ENCODE results near the gene MINDY4. TPM values are rescaled to one million over a fixed set of nuclear protein-coding genes. Genes with fewer than 3 reads are reported as not detected.

The MINDY4 gene
- total RNA-seq, 1 experiment from 2014 or later, result 1.8 TPM

DNA sequence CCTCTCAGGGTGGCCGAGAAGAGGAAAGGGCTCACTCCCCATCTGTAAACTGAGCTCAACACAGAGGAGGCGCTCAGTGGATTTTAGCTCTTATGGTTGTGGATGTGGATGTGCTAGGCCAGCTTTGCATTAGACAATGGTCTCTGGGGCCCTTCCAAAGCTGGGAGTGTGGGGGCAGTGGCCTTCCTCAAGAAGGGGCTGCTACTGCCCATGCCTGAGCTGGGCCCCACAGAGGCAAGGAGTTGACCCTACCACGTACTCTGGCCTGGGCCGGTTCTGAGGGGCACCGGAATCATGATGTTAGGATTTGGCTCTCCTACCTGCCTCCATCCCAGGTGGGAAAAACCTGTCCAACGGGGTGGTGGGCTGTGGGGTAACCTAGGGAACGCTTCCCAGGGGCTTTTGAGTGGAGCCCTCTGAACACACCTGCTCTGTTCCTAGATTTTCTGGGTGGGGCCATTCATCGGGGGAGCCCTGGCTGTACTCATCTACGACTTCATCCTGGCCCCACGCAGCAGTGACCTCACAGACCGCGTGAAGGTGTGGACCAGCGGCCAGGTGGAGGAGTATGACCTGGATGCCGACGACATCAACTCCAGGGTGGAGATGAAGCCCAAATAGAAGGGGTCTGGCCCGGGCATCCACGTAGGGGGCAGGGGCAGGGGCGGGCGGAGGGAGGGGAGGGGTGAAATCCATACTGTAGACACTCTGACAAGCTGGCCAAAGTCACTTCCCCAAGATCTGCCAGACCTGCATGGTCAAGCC is 152.0 kb downstream of the MINDY4 start (continued):
- TF ChIP-seq SMAD4 (CRISPR knock-in tag; IDR thresholded peaks at IDR 0.05), result no peak
- TF ChIP-seq ZNF219 (CRISPR knock-in tag; IDR thresholded peaks at IDR 0.05; ENCODE audit: borderline replicate concordance), result no peak
- TF ChIP-seq, protein P1, sequence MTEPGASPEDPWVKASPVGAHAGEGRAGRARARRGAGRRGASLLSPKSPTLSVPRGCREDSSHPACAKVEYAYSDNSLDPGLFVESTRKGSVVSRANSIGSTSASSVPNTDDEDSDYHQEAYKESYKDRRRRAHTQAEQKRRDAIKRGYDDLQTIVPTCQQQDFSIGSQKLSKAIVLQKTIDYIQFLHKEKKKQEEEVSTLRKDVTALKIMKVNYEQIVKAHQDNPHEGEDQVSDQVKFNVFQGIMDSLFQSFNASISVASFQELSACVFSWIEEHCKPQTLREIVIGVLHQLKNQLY (CRISPR knock-in tag; IDR thresholded peaks at IDR 0.05), result no peak
- TF ChIP-seq, protein P2, sequence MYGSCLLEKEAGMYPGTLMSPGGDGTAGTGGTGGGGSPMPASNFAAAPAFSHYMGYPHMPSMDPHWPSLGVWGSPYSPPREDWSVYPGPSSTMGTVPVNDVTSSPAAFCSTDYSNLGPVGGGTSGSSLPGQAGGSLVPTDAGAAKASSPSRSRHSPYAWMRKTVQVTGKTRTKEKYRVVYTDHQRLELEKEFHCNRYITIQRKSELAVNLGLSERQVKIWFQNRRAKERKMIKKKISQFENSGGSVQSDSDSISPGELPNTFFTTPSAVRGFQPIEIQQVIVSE (CRISPR knock-in tag; IDR thresholded peaks at IDR 0.05; ENCODE audit: borderline replicate concordance), result no peak

DNA sequence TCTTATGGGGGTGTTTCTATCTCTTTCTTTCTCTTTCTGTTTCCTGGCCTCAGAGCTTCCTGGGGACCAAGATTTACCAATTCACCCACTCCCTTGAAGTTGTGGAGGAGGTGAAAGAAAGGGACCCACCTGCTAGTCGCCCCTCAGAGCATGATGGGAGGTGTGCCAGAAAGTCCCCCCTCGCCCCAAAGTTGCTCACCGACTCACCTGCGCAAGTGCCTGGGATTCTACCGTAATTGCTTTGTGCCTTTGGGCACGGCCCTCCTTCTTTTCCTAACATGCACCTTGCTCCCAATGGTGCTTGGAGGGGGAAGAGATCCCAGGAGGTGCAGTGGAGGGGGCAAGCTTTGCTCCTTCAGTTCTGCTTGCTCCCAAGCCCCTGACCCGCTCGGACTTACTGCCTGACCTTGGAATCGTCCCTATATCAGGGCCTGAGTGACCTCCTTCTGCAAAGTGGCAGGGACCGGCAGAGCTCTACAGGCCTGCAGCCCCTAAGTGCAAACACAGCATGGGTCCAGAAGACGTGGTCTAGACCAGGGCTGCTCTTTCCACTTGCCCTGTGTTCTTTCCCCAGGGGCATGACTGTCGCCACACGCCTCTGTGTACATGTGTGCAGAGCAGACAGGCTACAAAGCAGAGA is 152.7 kb downstream of the MINDY4 start:
- H3K4me3 Mint-ChIP-seq, result no peak overlapping the region
- no peaks in the 10 kb centered on the region for H3K27me3 Mint-ChIP-seq (ENCODE audit: low read depth)
- peak; percentile 3 for DNase-seq (ENCODE audit: low spot score)
- no peak for ATAC-seq
- no peaks in the 10 kb centered on the region for H3K36me3 Mint-ChIP-seq
- no peaks in the 10 kb centered on the region for H3K4me1 Mint-ChIP-seq
- peaks cover 13% of the 10 kb centered on the region for H3K9me3 Mint-ChIP-seq
- TF ChIP-seq, protein P3, sequence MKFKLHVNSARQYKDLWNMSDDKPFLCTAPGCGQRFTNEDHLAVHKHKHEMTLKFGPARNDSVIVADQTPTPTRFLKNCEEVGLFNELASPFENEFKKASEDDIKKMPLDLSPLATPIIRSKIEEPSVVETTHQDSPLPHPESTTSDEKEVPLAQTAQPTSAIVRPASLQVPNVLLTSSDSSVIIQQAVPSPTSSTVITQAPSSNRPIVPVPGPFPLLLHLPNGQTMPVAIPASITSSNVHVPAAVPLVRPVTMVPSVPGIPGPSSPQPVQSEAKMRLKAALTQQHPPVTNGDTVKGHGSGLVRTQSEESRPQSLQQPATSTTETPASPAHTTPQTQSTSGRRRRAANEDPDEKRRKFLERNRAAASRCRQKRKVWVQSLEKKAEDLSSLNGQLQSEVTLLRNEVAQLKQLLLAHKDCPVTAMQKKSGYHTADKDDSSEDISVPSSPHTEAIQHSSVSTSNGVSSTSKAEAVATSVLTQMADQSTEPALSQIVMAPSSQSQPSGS (CRISPR knock-in tag; IDR thresholded peaks at IDR 0.05; ENCODE audit: borderline replicate concordance, low read depth), result no peak
- TF ChIP-seq, protein P4, sequence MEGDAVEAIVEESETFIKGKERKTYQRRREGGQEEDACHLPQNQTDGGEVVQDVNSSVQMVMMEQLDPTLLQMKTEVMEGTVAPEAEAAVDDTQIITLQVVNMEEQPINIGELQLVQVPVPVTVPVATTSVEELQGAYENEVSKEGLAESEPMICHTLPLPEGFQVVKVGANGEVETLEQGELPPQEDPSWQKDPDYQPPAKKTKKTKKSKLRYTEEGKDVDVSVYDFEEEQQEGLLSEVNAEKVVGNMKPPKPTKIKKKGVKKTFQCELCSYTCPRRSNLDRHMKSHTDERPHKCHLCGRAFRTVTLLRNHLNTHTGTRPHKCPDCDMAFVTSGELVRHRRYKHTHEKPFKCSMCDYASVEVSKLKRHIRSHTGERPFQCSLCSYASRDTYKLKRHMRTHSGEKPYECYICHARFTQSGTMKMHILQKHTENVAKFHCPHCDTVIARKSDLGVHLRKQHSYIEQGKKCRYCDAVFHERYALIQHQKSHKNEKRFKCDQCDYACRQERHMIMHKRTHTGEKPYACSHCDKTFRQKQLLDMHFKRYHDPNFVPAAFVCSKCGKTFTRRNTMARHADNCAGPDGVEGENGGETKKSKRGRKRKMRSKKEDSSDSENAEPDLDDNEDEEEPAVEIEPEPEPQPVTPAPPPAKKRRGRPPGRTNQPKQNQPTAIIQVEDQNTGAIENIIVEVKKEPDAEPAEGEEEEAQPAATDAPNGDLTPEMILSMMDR (IDR thresholded peaks at IDR 0.05), result no peak
- TF ChIP-seq, protein P5, sequence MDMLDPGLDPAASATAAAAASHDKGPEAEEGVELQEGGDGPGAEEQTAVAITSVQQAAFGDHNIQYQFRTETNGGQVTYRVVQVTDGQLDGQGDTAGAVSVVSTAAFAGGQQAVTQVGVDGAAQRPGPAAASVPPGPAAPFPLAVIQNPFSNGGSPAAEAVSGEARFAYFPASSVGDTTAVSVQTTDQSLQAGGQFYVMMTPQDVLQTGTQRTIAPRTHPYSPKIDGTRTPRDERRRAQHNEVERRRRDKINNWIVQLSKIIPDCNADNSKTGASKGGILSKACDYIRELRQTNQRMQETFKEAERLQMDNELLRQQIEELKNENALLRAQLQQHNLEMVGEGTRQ (CRISPR knock-in tag; IDR thresholded peaks at IDR 0.05), result no peak
- TF ChIP-seq ZNF317 (CRISPR knock-in tag; IDR thresholded peaks at IDR 0.05; ENCODE audit: borderline replicate concordance, low read depth) (no peak), ELF4 (CRISPR knock-in tag; IDR thresholded peaks at IDR 0.05; ENCODE audit: low read depth) (no peak), JAZF1 (CRISPR knock-in tag; IDR thresholded peaks at IDR 0.05) (no peak), SMAD3 (CRISPR knock-in tag; IDR thresholded peaks at IDR 0.05; ENCODE audit: borderline replicate concordance) (no peak), CREM (CRISPR knock-in tag; IDR thresholded peaks at IDR 0.05) (no peak), KAT7 (CRISPR knock-in tag; IDR thresholded peaks at IDR 0.05; ENCODE audit: borderline replicate concordance) (no peak), JUN (CRISPR knock-in tag; IDR thresholded peaks at IDR 0.05) (no peak), TCF7 (CRISPR knock-in tag; IDR thresholded peaks at IDR 0.05; ENCODE audit: low read depth) (no peak), NFYB (CRISPR knock-in tag; conservative IDR thresholded peaks at IDR 0.05; ENCODE audit: low read depth) (no peak), ZNF121 (CRISPR knock-in tag; IDR thresholded peaks at IDR 0.05) (no peak), TP53 (CRISPR knock-in tag; IDR thresholded peaks at IDR 0.05) (no peak), ZBTB21 (CRISPR knock-in tag; IDR thresholded peaks at IDR 0.05; ENCODE audit: borderline replicate concordance) (no peak), ZNF416 (CRISPR knock-in tag; IDR thresholded peaks at IDR 0.05) (no peak)
- TF ChIP-seq, protein P6, sequence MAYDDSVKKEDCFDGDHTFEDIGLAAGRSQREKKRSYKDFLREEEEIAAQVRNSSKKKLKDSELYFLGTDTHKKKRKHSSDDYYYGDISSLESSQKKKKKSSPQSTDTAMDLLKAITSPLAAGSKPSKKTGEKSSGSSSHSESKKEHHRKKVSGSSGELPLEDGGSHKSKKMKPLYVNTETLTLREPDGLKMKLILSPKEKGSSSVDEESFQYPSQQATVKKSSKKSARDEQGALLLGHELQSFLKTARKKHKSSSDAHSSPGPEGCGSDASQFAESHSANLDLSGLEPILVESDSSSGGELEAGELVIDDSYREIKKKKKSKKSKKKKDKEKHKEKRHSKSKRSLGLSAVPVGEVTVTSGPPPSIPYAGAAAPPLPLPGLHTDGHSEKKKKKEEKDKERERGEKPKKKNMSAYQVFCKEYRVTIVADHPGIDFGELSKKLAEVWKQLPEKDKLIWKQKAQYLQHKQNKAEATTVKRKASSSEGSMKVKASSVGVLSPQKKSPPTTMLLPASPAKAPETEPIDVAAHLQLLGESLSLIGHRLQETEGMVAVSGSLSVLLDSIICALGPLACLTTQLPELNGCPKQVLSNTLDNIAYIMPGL (CRISPR knock-in tag; IDR thresholded peaks at IDR 0.05), result no peak
- TF ChIP-seq, protein P7, sequence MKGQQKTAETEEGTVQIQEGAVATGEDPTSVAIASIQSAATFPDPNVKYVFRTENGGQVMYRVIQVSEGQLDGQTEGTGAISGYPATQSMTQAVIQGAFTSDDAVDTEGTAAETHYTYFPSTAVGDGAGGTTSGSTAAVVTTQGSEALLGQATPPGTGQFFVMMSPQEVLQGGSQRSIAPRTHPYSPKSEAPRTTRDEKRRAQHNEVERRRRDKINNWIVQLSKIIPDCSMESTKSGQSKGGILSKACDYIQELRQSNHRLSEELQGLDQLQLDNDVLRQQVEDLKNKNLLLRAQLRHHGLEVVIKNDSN (CRISPR knock-in tag; IDR thresholded peaks at IDR 0.05), result no peak
- H3K27ac Mint-ChIP-seq, result no peak overlapping the region
- CTCF ChIA-PET, result interaction anchor here (1.4 to 2.0 kb wide), 4 partner anchors 14 to 199 kb away, joined by 4 to 6 read pairs (median 6); no protein-coding TSS in a partner anchor
- POLR2A ChIA-PET, result no interaction called here

All from WTC11 (cell line).